SU-DHL-6 (cell line): ENCODE measurements around the gene RPTOR.

Source experiments
- CTCF ChIP-seq: fragments of 200-600 bp; sonication (generic); IDR thresholded peaks from one replicate; pipeline ENCODE4 v1.5.1; 2017; ENCODE audit warnings: antibody characterized with exemption, mild to moderate bottlenecking, low read length, moderate library complexity; ENCODE audit not compliant: insufficient read depth, poor library complexity, severe bottlenecking
- EZH2phosphoT487 ChIP-seq: fragments of 200-600 bp; sonication (generic), shearing (Covaris generic); conservative IDR thresholded peaks from 2 replicates; pipeline ENCODE4 v1.6.1; 2018; ENCODE audit warnings: mild to moderate bottlenecking, antibody characterized with exemption, low read length, moderate library complexity, mixed read lengths

GRCh38 chr17:80991645-80992076 lies 447.0 kb downstream of the RPTOR start, which contains the start of gene CHMP6:
- TF ChIP-seq EZH2phosphoT487 = no peak
- TF ChIP-seq CTCF = no peak
